GM23338 (cell line): ENCODE measurements around the gene ZNF317. TPM values are rescaled to one million over a fixed set of nuclear protein-coding genes. Genes with fewer than 3 reads are reported as not detected.

ENCODE experiments used
- ATAC-seq: fragments of 200-7000 bp; cut with Tn5 transposase; 3 replicates; pipeline ENCODE4 v1.9.1; 2020
- DNase-seq: peaks from one replicate; pipeline ENCODE4 v3.0.0-alpha.2; 2015; ENCODE audit warnings: low spot score
- H2AFZ ChIP-seq: fragments of 200-600 bp; sonication (generic); 2 replicates; pipeline ENCODE4 v1.8.0; 2016; ENCODE audit warnings: antibody characterized with exemption, mild to moderate bottlenecking, moderate library complexity
- H3F3A ChIP-seq: fragments of 200-600 bp; sonication (generic); replicated peaks from 2 replicates; pipeline ENCODE4 v1.8.0; 2017; ENCODE audit warnings: antibody characterized with exemption, mixed run types, low read depth
- H3K27ac ChIP-seq: fragments of 200-600 bp; sonication (generic); 2 replicates; pipeline ENCODE4 v1.6.1; 2016; ENCODE audit warnings: low read depth
- H3K27me3 ChIP-seq: fragments of 200-600 bp; sonication (generic); 2 replicates; pipeline ENCODE4 v1.8.0; 2016; ENCODE audit warnings: mild to moderate bottlenecking, mixed run types, moderate library complexity; ENCODE audit not compliant: insufficient read depth
- H3K36me3 ChIP-seq: fragments of 200-600 bp; sonication (generic); 2 replicates; pipeline ENCODE4 v1.8.0; 2016; ENCODE audit warnings: mild to moderate bottlenecking; ENCODE audit not compliant: insufficient read depth
- H3K4me1 ChIP-seq: fragments of 200-600 bp; sonication (generic); 2 replicates; pipeline ENCODE4 v1.8.0; 2016; ENCODE audit warnings: mild to moderate bottlenecking, moderate library complexity; ENCODE audit not compliant: insufficient read depth
- H3K4me2 ChIP-seq: fragments of 200-600 bp; sonication (generic); 2 replicates; pipeline ENCODE4 v1.7.1; 2017; ENCODE audit warnings: mixed run types
- H3K4me3 ChIP-seq: fragments of 200-600 bp; sonication (generic); 2 replicates; pipeline ENCODE4 v1.6.1; 2016; ENCODE audit warnings: mixed run types
- H3K79me2 ChIP-seq: fragments of 200-600 bp; sonication (generic); replicated peaks from 2 replicates; pipeline ENCODE4 v1.8.0; 2017; ENCODE audit warnings: mild to moderate bottlenecking; ENCODE audit not compliant: insufficient read depth
- H3K9me2 ChIP-seq: fragments of 200-600 bp; sonication (generic); 2 replicates; pipeline ENCODE4 v1.8.0; 2017; ENCODE audit not compliant: insufficient read depth
- H4K20me1 ChIP-seq: fragments of 200-600 bp; sonication (generic); replicated peaks from 2 replicates; pipeline ENCODE4 v1.8.0; 2017; ENCODE audit warnings: mild to moderate bottlenecking; ENCODE audit not compliant: insufficient read depth
- H3K27ac Mint-ChIP-seq: 2 replicates; pipeline ENCODE4 v1.8.0; 2020; ENCODE audit warnings: inconsistent platforms, mild to moderate bottlenecking, moderate library complexity, mixed read lengths
- H3K27me3 Mint-ChIP-seq: 3 replicates; pipeline ENCODE4 v1.8.0; 2022; ENCODE audit warnings: low read depth, mild to moderate bottlenecking, moderate library complexity, mixed read lengths, inconsistent platforms; ENCODE audit not compliant: insufficient read depth, poor library complexity
- H3K36me3 Mint-ChIP-seq: 3 replicates; pipeline ENCODE4 v1.8.0; 2021; ENCODE audit warnings: low read depth, mild to moderate bottlenecking, inconsistent platforms, moderate library complexity, mixed read lengths
- H3K4me1 Mint-ChIP-seq: 3 replicates; pipeline ENCODE4 v1.8.0; 2020; ENCODE audit warnings: mild to moderate bottlenecking, inconsistent platforms, mixed read lengths
- H3K4me3 Mint-ChIP-seq: 3 replicates; pipeline ENCODE4 v1.8.0; 2021; ENCODE audit warnings: moderate library complexity, mild to moderate bottlenecking, inconsistent platforms, mixed read lengths
- H3K9me3 Mint-ChIP-seq: 3 replicates; pipeline ENCODE4 v1.8.0; 2020; ENCODE audit warnings: moderate library complexity, mild to moderate bottlenecking, inconsistent platforms, mixed read lengths
- CREB1 ChIP-seq: fragments of 250-450 bp; sonication (Bioruptor Pico); IDR thresholded peaks from 2 replicates; pipeline ENCODE4 v1.5.0; 2020; ENCODE audit warnings: low read depth, mild to moderate bottlenecking, moderate library complexity
- CTCF ChIP-seq, 2 experiments: fragments of 200-600 bp in 1 of 2; sonication (generic) in 1 of 2; conservative IDR thresholded peaks; 2 replicates each; pipeline versions ENCODE4 v1.5.1 to v1.6.1; 2016 to 2017; ENCODE audit warnings: antibody characterized with exemption in 2 of 2, low read depth in 2 of 2, mild to moderate bottlenecking in 2 of 2, moderate library complexity in 1 of 2
- ETS1 ChIP-seq: IDR thresholded peaks from 2 replicates; pipeline ENCODE4 v1.6.1; 2016; ENCODE audit warnings: antibody characterized with exemption
- EZH2 ChIP-seq: fragments of 200-600 bp; sonication (generic); IDR thresholded peaks from one replicate; pipeline ENCODE4 v1.8.0; 2017; ENCODE audit warnings: antibody characterized with exemption, mild to moderate bottlenecking, low read depth; ENCODE audit not compliant: unreplicated experiment
- EZH2phosphoT487 ChIP-seq: fragments of 200-600 bp; sonication (generic); IDR thresholded peaks from one replicate; pipeline ENCODE4 v1.8.1; 2018; ENCODE audit warnings: antibody characterized with exemption; ENCODE audit not compliant: unreplicated experiment
- JUNB ChIP-seq: IDR thresholded peaks from one replicate; pipeline ENCODE4 v1.6.1; 2016; ENCODE audit warnings: antibody characterized with exemption; ENCODE audit not compliant: unreplicated experiment
- NANOG ChIP-seq: IDR thresholded peaks from 2 replicates; pipeline ENCODE4 v1.6.1; 2016; ENCODE audit warnings: antibody characterized with exemption, borderline replicate concordance
- POLR2AphosphoS5 ChIP-seq: IDR thresholded peaks from 2 replicates; pipeline ENCODE4 v1.6.1; 2016; ENCODE audit warnings: antibody characterized with exemption, low read depth
- REST ChIP-seq: IDR thresholded peaks from one replicate; pipeline ENCODE4 v1.6.1; 2018; ENCODE audit warnings: antibody characterized with exemption; ENCODE audit not compliant: unreplicated experiment
- STAT1 ChIP-seq: IDR thresholded peaks from one replicate; pipeline ENCODE4 v1.6.1; 2016; ENCODE audit warnings: antibody characterized with exemption; ENCODE audit not compliant: unreplicated experiment
- ZNF114 ChIP-seq: fragments of 250-450 bp; sonication (Bioruptor Pico); IDR thresholded peaks from 2 replicates; pipeline ENCODE4 v1.5.0; 2020; ENCODE audit warnings: mild to moderate bottlenecking, moderate library complexity
- ZNF331 ChIP-seq: fragments of 250-450 bp; sonication (Bioruptor Pico); IDR thresholded peaks from 2 replicates; pipeline ENCODE4 v1.5.0; 2020; ENCODE audit warnings: low read depth, mild to moderate bottlenecking, moderate library complexity
- ZNF462 ChIP-seq: fragments of 250-450 bp; sonication (Bioruptor Pico); IDR thresholded peaks from 2 replicates; pipeline ENCODE4 v1.5.0; 2020; ENCODE audit warnings: mild to moderate bottlenecking, moderate library complexity
- polyA plus RNA-seq: library from polyadenylated mRNA; unstranded; fragments of >200 nt; fragmentation: Nextera tagmentation; extraction: Ambion mirVana; gene quantifications from 2 replicates; pipeline ENCODE4 v1.2.1, GENCODE V29; 2016
- total RNA-seq: library from RNA; depleted of rRNA; stranded (reverse); fragments of >200 nt; shearing (Covaris generic); gene quantifications from 2 replicates; pipeline ENCODE4 v1.2.3, GENCODE V29; 2014

ZNF317 gene
- total and polyA plus RNA-seq, 2 experiments from 2014 or later = 25.2 to 32.4 TPM

- Mint-ChIP-seq H3K9me3 (peaks cover 97% of the 10 kb centered on the region), H3K4me3 (no peak overlapping the region), H3K36me3 (peaks cover 99% of the 10 kb centered on the region), H3K4me1 (no peaks in the 10 kb centered on the region), H3K27me3 (peaks cover 14% of the 10 kb centered on the region), H3K27ac (no peak overlapping the region)
- DNase-seq = no peak
- ATAC-seq = no peak
- H3K27ac ChIP-seq = no peak overlapping the region
- H4K20me1 ChIP-seq = peaks cover 46% of the 10 kb centered on the region
- peaks cover 9% of the 10 kb centered on the region; the same call in 1 of the 2 replicates for H3K4me1 ChIP-seq
- TF ChIP-seq REST (no peak), EZH2phosphoT487 (no peak), ZNF114 (CRISPR knock-in tag) (no peak), CREB1 (CRISPR knock-in tag) (no peak), NANOG (no peak), ZNF462 (CRISPR knock-in tag) (no peak), STAT1 (no peak), ZNF331 (CRISPR knock-in tag) (no peak), ETS1 (no peak), EZH2 (no peak), POLR2AphosphoS5 (no peak), JUNB (no peak), CTCF (conservative IDR thresholded peaks at IDR 0.05; ENCODE audit: low read depth in 2 of 2) (no peak)
- H3K4me3 ChIP-seq = no peak overlapping the region
- no peaks in the 10 kb centered on the region for H3K9me2 ChIP-seq
- H2AFZ ChIP-seq = no peak overlapping the region
- H3K4me2 ChIP-seq = no peak overlapping the region
- H3K36me3 ChIP-seq = peaks cover 13% of the 10 kb centered on the region
- peaks cover 100% of the 10 kb centered on the region for H3K79me2 ChIP-seq
- H3F3A ChIP-seq = no peaks in the 10 kb centered on the region
- H3K27me3 ChIP-seq = no peaks in the 10 kb centered on the region
These were observed 8.5 kb downstream of the ZNF317 start for GRCh38 chr19:9148697-9149096.
